MCF 10A (cell line): Measurements from ENCODE around the gene RGS17. TPM values are rescaled to one million over a fixed set of nuclear protein-coding genes. Genes with fewer than 3 reads are reported as not detected.

Experiments
- BruUV-seq: library from RNA; stranded (reverse); fragments of 400-500 nt; replicated peaks from 2 replicates; lab custom pipeline; 2021; lab: Mats Ljungman, UMichigan
- CTCF ChIA-PET: fragments of 300-600 bp; sonication (Branson Sonifier 250); formaldehyde crosslinking; extraction: SDS; loops from one replicate; lab custom pipeline; 2021; ENCODE audit warnings: antibody characterized with exemption, inconsistent platforms; lab: Yijun Ruan, JAX
- POLR2A ChIA-PET: fragments of 300-600, 350-650 bp; sonication (Branson Sonifier 250); formaldehyde crosslinking; extraction: SDS; loops from one replicate; lab custom pipeline; 2020; ENCODE audit warnings: antibody characterized with exemption, inconsistent platforms; lab: Yijun Ruan, JAX
- DNase-seq: peaks from one replicate; pipeline ENCODE4 v3.0.0-alpha.2; 2018; ENCODE audit not compliant: unreplicated experiment
- H3K27ac Mint-ChIP-seq: one replicate; pipeline ENCODE4 v1.8.0; 2022; ENCODE audit warnings: mild to moderate bottlenecking, low read depth, mixed read lengths; ENCODE audit not compliant: unreplicated experiment
- H3K27me3 Mint-ChIP-seq: one replicate; pipeline ENCODE4 v1.8.0; 2022; ENCODE audit warnings: mixed read lengths; ENCODE audit not compliant: insufficient read depth, unreplicated experiment
- H3K36me3 Mint-ChIP-seq: one replicate; pipeline ENCODE4 v1.8.0; 2022; ENCODE audit warnings: mild to moderate bottlenecking, moderate library complexity, mixed read lengths; ENCODE audit not compliant: insufficient read depth, unreplicated experiment
- H3K4me1 Mint-ChIP-seq: one replicate; pipeline ENCODE4 v1.8.0; 2022; ENCODE audit warnings: mixed read lengths; ENCODE audit not compliant: insufficient read depth, unreplicated experiment
- H3K4me3 Mint-ChIP-seq: one replicate; pipeline ENCODE4 v1.8.0; 2022; ENCODE audit warnings: mild to moderate bottlenecking, moderate library complexity, mixed read lengths; ENCODE audit not compliant: unreplicated experiment
- H3K9me3 Mint-ChIP-seq: one replicate; pipeline ENCODE4 v1.8.0; 2022; ENCODE audit warnings: mixed read lengths; ENCODE audit not compliant: unreplicated experiment
- CTCF ChIP-seq: fragments of 200-600 bp; IDR thresholded peaks from one replicate; pipeline ENCODE4 v1.8.0; 2022; ENCODE audit warnings: antibody characterized with exemption, mild to moderate bottlenecking; ENCODE audit not compliant: unreplicated experiment
- intact Hi-C: fragments of 100-400 bp; cut with micrococcal nuclease; formaldehyde crosslinking; loops from 2 replicates; pipeline ENCODE4 v1.14.1; 2022
- total RNA-seq: library from RNA; stranded (reverse); gene quantifications from 2 replicates; pipeline ENCODE4 v1.2.3, GENCODE V29; 2022

Gene RGS17
- total RNA-seq, 1 experiment from 2014 or later, result 2.5 TPM

GRCh38 chr6:153073841-153074240 lies 57.2 kb downstream of the RGS17 start:
- Mint-ChIP-seq H3K27ac (no peak overlapping the region), H3K27me3 (no peaks in the 10 kb centered on the region), H3K36me3 (no peaks in the 10 kb centered on the region), H3K4me3 (no peak overlapping the region), H3K9me3 (no peaks in the 10 kb centered on the region), H3K4me1 (no peaks in the 10 kb centered on the region)
- BruUV-seq, result no TSS peak
- intact Hi-C loops, result no loop called here
- TF ChIP-seq CTCF, result no peak
- ChIA-PET CTCF (interaction anchor here (0.7 kb wide), 1 partner anchor 42 kb away, joined by 3 read pairs; no protein-coding TSS in a partner anchor), POLR2A (no interaction called here)
- no peak for DNase-seq

GRCh38 chr6:153070756-153071155 lies 60.3 kb downstream of the RGS17 start:
- CTCF ChIA-PET, result no interaction called here
- DNase-seq, result no peak
- Mint-ChIP-seq H3K36me3 (no peaks in the 10 kb centered on the region), H3K4me3 (no peak overlapping the region), H3K4me1 (no peaks in the 10 kb centered on the region), H3K27me3 (no peaks in the 10 kb centered on the region), H3K9me3 (peaks cover 4% of the 10 kb centered on the region), H3K27ac (no peak overlapping the region)
- TF ChIP-seq CTCF, result no peak
- POLR2A ChIA-PET, result no interaction called here
- BruUV-seq, result no TSS peak
- intact Hi-C loops, result no loop called here

DNA sequence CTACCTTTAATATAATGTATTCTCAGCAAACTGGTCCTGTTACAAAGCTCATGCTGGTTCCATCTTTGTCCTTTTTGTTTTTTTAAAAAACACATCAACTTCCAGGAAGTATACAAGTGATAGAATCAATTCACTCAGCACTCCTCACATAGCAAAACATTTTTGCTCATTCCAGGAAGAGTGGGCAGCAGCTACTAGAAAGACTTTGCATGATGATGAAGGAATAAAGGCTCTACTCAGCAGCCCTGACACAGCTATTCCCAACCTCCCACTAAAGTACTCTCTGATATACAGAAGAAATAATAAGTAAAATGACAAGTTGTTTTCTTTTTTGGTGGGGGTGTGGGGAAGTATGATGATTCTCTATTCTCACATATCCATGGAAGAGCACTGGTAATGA lies 61.2 kb downstream of the RGS17 start:
- TF ChIP-seq CTCF, result no peak
- intact Hi-C loops, result no loop called here
- Mint-ChIP-seq H3K27me3 (no peaks in the 10 kb centered on the region), H3K4me3 (no peak overlapping the region), H3K9me3 (peaks cover 7% of the 10 kb centered on the region), H3K4me1 (no peaks in the 10 kb centered on the region), H3K27ac (no peak overlapping the region), H3K36me3 (no peaks in the 10 kb centered on the region)
- CTCF ChIA-PET, result no interaction called here
- DNase-seq, result no peak
- POLR2A ChIA-PET, result no interaction called here
- BruUV-seq, result no TSS peak

GRCh38 chr6:153065222-153065621 lies 65.9 kb downstream of the RGS17 start:
- no peak for TF ChIP-seq CTCF
- ChIA-PET POLR2A (no interaction called here), CTCF (interaction anchor here (0.6 kb wide), 1 partner anchor 40 kb away, joined by 3 read pairs; no protein-coding TSS in a partner anchor)
- Mint-ChIP-seq H3K9me3 (peaks cover 7% of the 10 kb centered on the region), H3K4me3 (no peak overlapping the region), H3K36me3 (no peaks in the 10 kb centered on the region), H3K4me1 (no peaks in the 10 kb centered on the region), H3K27ac (no peak overlapping the region), H3K27me3 (no peaks in the 10 kb centered on the region)
- no TSS peak for BruUV-seq
- no peak for DNase-seq
- intact Hi-C loops, result no loop called here
